Activated CD4-positive, alpha-beta T cell treated with anti-CD3 and anti-CD28 coated beads, Interleukin-2, amount 50 U/mL, for 4 hours (primary cell): ENCODE measurements around the gene ARX.

ENCODE experiments used
- DNase-seq, 2 experiments: peaks; one replicate each; pipeline ENCODE4 v3.0.0-alpha.2; 2020

The ARX gene

GRCh38 chrX:25016361-25016671 lies 551 bp upstream of the ARX start:
- DNase-seq: no peak

DNA sequence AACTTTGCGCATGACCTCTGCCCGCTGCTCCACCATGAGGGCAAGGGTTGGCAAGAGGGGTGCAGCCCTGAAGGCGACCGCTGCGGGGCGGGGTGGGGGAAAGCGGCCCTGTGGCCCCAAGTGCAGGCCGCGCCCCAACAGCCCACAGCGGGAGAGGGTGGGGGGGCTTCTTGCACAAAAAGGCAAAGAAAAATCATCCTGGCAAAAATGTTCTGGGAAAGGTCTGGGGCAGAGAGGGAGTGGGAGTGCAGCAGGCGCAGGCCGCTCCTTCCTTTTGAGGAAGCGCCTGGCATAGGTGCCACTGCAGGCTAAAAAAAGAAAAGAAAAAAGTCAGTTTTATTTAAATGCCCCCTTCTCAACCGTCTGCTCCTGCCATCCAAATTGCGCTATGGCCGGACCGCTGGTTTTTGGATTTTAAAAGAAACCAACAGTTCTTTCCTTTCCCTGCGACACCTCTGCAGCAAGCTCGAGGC lies 1.4 kb downstream of the ARX start:
- no peak for DNase-seq

- no peak for DNase-seq
Measured at GRCh38 chrX:25013632-25014365, 2.0 kb downstream of the ARX start.

GRCh38 chrX:25012793-25013631 lies 2.8 kb downstream of the ARX start:
- DNase-seq: no peak

GRCh38 chrX:25012433-25012735 lies 3.4 kb downstream of the ARX start:
- DNase-seq: no peak

- no peak for DNase-seq
Measured at GRCh38 chrX:25011589-25012432, 4.0 kb downstream of the ARX start.

DNA sequence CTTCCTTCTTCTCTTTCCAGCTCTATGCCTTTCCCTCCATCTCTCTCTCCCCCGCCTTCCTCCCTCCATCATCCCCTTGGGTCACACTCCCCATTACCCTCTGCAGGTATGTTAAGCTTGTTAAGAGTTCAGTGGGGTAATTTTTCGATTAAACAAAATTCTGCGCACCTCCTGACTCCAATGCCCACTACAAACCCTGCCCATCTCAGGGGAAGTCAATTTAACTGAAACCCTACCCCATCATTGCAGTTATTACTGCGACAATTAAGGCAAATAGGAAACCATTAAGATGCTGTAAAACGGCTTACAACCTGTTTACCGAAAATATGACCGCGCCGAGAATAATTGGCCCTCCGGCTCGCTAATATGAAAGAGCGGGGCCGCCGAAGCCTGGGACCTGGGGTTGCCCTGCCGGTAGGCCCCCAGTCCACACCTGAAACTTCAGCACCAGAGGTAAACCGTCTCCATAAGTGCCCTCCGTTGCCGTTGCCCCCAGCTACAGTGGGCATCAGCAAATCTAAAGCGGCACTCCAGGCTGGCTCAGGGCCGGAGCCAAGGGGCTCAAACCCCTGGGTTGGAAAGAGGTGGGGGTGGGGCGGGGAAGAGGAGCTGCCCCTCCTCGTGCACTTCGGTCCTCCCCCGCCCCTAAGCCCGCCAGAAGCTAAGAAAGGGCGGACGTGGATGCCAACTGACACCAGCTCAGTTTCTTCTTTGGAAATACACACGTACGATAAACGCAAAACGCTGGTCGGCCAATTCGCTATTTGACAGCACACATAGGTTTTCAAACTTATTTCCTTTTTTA lies 4.8 kb downstream of the ARX start:
- DNase-seq: no peak

GRCh38 chrX:25009407-25009806 lies 6.4 kb downstream of the ARX start:
- no peak for DNase-seq

DNA sequence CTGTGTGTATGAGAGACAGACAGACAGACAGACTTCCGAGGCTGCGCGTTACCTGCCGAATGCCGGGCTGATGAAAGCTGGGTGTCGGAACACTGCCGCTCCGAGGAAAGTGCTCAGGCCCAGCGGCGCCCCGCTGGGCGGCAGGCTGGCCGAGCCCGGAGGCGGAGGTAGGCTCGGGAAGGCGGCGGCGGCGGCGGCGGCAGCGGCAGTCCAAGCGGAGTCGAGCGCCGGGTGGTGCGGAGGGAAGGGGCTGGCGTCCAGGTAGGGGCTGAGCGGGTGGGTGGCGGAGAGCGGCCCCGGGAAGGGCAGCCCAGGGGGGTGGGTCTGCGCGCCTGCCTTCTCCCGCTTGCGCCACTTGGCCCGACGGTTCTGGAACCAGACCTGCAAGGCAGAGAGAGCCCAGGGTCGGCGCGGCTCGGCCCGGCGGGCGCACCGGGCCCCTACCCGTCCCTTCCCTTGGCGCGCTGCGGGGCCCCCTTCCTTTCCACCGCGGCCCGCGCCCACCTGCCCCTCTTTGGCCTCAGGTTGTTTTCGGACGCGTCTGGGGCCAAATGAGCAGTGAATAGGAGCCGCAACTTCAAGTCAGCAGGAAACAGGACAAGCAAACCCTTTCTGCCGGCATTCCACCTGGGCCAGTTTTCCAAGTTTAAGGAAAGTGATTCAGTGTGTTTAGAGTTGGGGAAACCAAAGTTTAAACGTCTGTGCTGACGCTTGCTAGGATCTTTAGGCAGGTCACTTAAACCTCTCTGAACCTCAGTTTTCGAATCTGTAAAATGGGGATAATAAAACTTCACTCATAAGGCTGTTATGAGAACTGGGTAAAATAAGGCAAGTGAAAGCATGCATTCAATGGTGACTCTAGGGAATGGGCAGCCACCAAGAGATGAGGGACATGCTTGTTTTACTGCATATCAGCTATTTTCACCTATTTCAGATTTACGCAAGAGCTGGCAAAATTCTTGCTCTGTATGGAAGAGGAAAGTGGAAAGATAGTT lies 8.4 kb downstream of the ARX start:
- DNase-seq: no peak

DNA sequence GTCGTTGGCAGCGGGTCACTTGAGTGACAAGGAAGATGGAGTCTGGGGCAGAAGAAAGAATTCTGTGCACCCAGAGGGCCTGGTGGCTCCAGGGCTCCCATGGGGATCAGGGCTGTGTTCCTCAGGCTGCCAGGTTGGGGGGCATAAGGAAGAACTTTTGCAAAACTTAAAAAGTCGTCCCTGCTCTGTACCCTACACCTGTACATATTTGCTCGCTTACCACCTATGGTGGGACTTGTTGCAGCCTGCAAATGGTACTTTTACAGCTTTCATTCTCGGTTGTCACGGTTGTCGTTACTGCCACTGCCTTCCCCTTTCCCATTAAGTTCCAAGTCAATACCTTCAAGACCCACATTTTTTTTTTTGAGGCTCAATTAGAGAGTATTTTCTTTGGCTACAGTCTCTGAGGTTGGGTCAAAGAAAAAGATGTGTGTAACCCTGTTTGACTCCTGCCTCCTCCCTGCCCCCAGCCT lies 9.1 kb downstream of the ARX start:
- no peak for DNase-seq

- no peak for DNase-seq
Measured at GRCh38 chrX:25005382-25006185, 10.2 kb downstream of the ARX start.

GRCh38 chrX:25005034-25005381 lies 10.8 kb downstream of the ARX start:
- no peak for DNase-seq

DNA sequence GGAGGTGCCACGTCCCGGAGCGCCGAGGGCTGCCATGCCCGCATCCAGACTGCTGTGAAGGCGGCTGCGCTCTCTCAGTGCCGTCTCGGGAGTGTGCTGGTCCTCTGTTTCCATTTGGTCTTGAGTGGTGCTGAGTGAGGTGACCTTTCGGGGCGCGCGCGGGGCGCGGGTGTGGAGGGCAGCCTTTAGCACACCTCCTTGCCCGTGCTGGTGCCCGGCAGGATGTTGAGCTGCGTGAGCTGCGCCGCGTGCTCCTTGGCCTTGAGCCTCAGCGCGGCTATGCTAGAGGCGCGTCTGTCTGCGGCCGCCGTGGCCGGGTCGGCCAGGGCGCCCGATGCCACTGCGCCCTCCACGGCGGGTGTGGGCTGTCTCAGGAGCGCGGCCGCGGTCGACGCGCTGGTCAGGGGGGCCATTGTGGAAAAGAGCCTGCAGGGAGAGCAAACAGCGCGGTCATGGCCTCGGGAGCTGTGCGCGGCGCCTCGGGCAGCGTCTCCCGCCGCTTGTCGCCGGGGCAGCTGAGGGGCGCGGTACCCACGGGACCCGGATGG lies 11.2 kb downstream of the ARX start:
- DNase-seq: no peak

DNA sequence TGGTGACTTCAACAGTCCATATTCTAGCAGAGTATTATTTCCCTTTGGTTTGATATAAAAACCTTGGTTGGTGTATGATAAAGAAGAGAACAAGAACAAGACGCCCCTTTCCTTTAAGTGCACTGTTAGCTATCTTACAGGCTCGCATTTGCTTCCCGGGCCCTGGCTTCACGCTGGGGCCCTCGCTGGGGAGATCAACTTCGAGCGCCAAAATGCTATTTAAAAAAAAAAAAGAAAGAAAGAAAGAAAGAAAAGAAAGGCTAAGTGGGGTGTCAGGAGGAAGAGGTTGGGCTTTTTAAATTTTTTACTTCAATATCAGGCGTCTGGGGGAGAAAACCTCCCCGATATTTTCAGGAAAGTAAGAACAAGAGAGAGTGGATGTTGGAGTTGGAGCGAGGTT lies 11.7 kb downstream of the ARX start:
- DNase-seq: no peak

DNA sequence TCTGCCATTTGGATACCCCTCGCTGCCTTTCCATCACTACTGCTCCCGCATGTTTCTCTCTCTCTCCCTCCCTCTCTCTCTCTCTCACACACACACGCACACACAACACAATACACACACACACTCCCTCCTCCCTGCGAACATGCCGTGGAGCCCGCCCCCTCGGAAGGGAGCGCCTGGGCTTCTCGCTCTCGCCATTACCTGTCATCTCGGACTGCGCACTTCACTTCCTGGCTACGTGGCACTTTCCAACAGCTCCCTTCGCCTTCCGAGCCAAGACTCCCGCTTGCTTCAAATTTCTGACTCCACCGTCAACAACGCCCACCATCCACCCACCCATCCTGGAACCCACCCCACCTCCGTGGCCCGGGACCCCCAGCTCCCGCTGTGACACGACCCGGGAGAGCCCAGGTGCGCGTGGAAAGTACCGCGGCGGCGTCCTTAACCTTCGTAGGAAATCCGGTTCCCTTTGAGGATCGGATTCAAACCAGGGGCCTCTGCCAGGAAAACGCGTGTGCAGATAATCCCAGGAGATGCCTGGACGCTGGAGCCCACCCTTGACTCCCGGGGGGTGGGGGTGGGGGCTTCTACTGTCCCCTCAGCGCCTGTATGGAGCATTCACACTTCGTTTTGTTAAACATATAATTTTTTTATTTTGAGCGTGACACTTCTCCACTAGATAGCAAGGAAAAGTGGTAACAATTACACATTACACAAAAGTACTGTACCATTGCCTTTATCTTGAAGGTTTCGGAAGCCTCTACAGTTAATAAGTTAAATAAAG lies 12.5 kb downstream of the ARX start:
- DNase-seq: no peak

DNA sequence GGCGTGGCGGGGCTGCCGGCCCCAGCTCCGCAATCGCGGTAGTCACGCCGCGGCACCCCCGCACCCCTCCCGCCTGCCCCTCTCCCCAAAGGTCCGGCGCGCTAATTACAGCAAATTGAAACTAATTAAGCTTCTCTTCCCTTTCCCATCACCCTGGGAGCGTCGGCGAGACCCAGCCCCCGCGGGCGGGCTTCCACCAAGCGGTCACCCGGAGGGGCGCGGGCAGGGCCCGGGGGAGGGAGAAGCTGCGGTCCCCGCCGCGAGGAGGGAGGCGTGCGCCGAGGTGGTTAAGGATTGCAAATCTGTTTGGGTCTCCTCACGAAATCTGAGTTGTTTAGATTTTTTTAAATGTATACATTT lies 13.1 kb downstream of the ARX start:
- DNase-seq: no peak

DNA sequence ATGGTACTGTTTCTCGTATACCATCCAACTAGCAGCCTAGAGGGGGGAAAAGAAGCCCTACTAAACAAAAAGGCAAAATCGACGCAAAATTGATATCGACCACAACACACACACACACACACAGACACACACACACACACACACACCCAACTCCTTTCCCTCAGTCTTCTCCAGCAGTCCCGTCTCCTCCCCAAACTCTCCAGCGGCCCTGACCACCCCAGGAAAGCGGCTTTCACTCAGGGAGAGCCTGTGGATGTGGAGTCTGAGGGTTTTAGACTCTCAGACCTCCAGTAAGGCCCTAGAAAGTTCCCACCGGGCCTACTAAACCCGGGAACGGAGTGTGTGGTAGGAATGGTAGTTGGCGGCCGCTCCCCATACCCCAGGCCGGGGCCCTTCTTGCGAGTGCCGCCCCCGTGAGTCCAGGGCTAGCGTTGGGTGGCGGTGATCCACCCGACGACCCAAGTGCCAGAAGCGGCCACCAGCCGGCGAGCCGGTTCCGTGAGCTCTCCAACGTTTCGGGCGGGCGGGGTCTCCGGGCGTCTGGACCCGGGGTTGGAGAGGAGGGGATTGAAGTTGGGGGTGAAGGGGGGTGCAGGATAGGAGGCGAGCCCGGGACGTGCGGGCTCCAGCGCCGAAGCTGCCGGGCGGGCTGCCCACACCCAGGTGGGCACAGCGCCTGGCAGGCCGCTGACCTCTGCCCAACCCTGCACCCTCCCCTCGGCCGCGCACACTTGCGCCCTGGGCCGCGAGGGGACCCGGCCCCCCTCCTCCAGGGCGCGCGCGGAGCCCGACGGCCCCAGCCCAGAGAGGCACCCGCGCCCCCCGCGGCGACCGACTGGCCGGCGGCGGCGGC lies 13.7 kb downstream of the ARX start:
- DNase-seq: no peak

GRCh38 chrX:24999511-24999910 lies 16.3 kb downstream of the ARX start:
- DNase-seq: no peak
